HepG2 (cell line): ENCODE results near the gene WDR5B. TPM values are rescaled to one million over a fixed set of nuclear protein-coding genes. Genes with fewer than 3 reads are reported as not detected.

ENCODE experiments used
- MAFF ChIP-seq: IDR thresholded peaks from 2 replicates; pipeline ENCODE4 v1.6.1; 2011; ENCODE audit warnings: low read depth, low read length, improper control_type of control experiment
- REPIN1 ChIP-seq: sonication (generic); formaldehyde crosslinking; IDR thresholded peaks from 2 replicates; pipeline ENCODE4 v1.8.0; 2022; ENCODE audit warnings: missing genetic modification reagents, low read depth, mild to moderate bottlenecking, borderline replicate concordance
- ZMYM3 ChIP-seq: sonication (generic); formaldehyde crosslinking; IDR thresholded peaks from 2 replicates; pipeline ENCODE4 v1.5.1; 2020; ENCODE audit warnings: mild to moderate bottlenecking, missing genetic modification reagents
- ZSCAN25 ChIP-seq: sonication (generic); formaldehyde crosslinking; IDR thresholded peaks from 2 replicates; pipeline ENCODE4 v1.8.0; 2022; ENCODE audit warnings: mild to moderate bottlenecking, missing genetic modification reagents
- polyA plus RNA-seq, 8 experiments: library from polyadenylated mRNA; depleted of rRNA in 3 of 8; stranded (reverse) in 7 of 8; unstranded in 1 of 8; fragments of >200 nt; fragmentation: Illumina TruSeq in 4 of 8; extraction: Trizol in 4 of 8; gene quantifications; 2 replicates each; pipeline versions ENCODE4 v1.2.1 to v1.2.3, GENCODE V29; 2011 to 2016; ENCODE audit warnings: low read depth in 4 of 8, missing spikeins in 1 of 8, mixed read lengths in 1 of 8; ENCODE audit not compliant: insufficient read depth in 1 of 8
- total RNA-seq, 5 experiments: library from RNA; depleted of rRNA; stranded (reverse); fragments of >200 nt; fragmentation: Illumina TruSeq; extraction: Trizol; gene quantifications; 2 replicates each; pipeline ENCODE4 v1.2.3, GENCODE V29; 2016; ENCODE audit warnings: low read depth in 1 of 5
- TF ChIP-seq, protein P1 (sequence below), 2 experiments: fragments of 450-650 bp in 1 of 2; sonication (generic) in 1 of 2; formaldehyde crosslinking in 1 of 2; IDR thresholded peaks; 2 replicates each; pipeline versions ENCODE4 v1.6.1 to v1.8.0; 2016 to 2022; ENCODE audit warnings: antibody characterized with exemption in 1 of 2, mild to moderate bottlenecking in 1 of 2, missing genetic modification reagents in 1 of 2
- TF ChIP-seq, protein P2 (sequence below): sonication (generic); formaldehyde crosslinking; IDR thresholded peaks from 2 replicates; pipeline ENCODE4 v1.4.0; 2020; ENCODE audit warnings: missing genetic modification reagents
- TF ChIP-seq, protein P3 (sequence below): sonication (generic); formaldehyde crosslinking; IDR thresholded peaks from 2 replicates; pipeline ENCODE4 v1.5.1; 2020; ENCODE audit warnings: mild to moderate bottlenecking, missing genetic modification reagents, borderline replicate concordance

WDR5B gene
- total and polyA plus RNA-seq, 2 of the 13 experiments (the other 11 are each of a cell fraction or from before 2014, with no cell fraction given) = 2.5 to 3.6 TPM

GRCh38 chr3:122383771-122384697 lies 31.8 kb downstream of the WDR5B start, which contains the start of gene FAM162A (continued):
- TF ChIP-seq, protein P1, sequence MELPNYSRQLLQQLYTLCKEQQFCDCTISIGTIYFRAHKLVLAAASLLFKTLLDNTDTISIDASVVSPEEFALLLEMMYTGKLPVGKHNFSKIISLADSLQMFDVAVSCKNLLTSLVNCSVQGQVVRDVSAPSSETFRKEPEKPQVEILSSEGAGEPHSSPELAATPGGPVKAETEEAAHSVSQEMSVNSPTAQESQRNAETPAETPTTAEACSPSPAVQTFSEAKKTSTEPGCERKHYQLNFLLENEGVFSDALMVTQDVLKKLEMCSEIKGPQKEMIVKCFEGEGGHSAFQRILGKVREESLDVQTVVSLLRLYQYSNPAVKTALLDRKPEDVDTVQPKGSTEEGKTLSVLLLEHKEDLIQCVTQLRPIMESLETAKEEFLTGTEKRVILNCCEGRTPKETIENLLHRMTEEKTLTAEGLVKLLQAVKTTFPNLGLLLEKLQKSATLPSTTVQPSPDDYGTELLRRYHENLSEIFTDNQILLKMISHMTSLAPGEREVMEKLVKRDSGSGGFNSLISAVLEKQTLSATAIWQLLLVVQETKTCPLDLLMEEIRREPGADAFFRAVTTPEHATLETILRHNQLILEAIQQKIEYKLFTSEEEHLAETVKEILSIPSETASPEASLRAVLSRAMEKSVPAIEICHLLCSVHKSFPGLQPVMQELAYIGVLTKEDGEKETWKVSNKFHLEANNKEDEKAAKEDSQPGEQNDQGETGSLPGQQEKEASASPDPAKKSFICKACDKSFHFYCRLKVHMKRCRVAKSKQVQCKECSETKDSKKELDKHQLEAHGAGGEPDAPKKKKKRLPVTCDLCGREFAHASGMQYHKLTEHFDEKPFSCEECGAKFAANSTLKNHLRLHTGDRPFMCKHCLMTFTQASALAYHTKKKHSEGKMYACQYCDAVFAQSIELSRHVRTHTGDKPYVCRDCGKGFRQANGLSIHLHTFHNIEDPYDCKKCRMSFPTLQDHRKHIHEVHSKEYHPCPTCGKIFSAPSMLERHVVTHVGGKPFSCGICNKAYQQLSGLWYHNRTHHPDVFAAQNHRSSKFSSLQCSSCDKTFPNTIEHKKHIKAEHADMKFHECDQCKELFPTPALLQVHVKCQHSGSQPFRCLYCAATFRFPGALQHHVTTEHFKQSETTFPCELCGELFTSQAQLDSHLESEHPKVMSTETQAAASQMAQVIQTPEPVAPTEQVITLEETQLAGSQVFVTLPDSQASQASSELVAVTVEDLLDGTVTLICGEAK (IDR thresholded peaks at IDR 0.05) = no peak
- TF ChIP-seq, protein P1 (CRISPR knock-in tag; IDR thresholded peaks at IDR 0.05) = peak; percentile 72; the same call in 1 of the 2 replicates
- TF ChIP-seq, protein P2, sequence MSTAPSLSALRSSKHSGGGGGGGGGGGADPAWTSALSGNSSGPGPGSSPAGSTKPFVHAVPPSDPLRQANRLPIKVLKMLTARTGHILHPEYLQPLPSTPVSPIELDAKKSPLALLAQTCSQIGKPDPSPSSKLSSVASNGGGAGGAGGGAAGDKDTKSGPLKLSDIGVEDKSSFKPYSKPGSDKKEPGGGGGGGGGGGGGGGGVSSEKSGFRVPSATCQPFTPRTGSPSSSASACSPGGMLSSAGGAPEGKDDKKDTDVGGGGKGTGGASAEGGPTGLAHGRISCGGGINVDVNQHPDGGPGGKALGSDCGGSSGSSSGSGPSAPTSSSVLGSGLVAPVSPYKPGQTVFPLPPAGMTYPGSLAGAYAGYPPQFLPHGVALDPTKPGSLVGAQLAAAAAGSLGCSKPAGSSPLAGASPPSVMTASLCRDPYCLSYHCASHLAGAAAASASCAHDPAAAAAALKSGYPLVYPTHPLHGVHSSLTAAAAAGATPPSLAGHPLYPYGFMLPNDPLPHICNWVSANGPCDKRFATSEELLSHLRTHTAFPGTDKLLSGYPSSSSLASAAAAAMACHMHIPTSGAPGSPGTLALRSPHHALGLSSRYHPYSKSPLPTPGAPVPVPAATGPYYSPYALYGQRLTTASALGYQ (CRISPR knock-in tag) = no peak
- no peak for TF ChIP-seq MAFF
- TF ChIP-seq, protein P3, sequence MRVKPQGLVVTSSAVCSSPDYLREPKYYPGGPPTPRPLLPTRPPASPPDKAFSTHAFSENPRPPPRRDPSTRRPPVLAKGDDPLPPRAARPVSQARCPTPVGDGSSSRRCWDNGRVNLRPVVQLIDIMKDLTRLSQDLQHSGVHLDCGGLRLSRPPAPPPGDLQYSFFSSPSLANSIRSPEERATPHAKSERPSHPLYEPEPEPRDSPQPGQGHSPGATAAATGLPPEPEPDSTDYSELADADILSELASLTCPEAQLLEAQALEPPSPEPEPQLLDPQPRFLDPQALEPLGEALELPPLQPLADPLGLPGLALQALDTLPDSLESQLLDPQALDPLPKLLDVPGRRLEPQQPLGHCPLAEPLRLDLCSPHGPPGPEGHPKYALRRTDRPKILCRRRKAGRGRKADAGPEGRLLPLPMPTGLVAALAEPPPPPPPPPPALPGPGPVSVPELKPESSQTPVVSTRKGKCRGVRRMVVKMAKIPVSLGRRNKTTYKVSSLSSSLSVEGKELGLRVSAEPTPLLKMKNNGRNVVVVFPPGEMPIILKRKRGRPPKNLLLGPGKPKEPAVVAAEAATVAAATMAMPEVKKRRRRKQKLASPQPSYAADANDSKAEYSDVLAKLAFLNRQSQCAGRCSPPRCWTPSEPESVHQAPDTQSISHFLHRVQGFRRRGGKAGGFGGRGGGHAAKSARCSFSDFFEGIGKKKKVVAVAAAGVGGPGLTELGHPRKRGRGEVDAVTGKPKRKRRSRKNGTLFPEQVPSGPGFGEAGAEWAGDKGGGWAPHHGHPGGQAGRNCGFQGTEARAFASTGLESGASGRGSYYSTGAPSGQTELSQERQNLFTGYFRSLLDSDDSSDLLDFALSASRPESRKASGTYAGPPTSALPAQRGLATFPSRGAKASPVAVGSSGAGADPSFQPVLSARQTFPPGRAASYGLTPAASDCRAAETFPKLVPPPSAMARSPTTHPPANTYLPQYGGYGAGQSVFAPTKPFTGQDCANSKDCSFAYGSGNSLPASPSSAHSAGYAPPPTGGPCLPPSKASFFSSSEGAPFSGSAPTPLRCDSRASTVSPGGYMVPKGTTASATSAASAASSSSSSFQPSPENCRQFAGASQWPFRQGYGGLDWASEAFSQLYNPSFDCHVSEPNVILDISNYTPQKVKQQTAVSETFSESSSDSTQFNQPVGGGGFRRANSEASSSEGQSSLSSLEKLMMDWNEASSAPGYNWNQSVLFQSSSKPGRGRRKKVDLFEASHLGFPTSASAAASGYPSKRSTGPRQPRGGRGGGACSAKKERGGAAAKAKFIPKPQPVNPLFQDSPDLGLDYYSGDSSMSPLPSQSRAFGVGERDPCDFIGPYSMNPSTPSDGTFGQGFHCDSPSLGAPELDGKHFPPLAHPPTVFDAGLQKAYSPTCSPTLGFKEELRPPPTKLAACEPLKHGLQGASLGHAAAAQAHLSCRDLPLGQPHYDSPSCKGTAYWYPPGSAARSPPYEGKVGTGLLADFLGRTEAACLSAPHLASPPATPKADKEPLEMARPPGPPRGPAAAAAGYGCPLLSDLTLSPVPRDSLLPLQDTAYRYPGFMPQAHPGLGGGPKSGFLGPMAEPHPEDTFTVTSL (CRISPR knock-in tag) = peak; percentile 55; the same call in 1 of the 2 replicates
- peak; percentile 60; the same call in 1 of the 2 replicates for TF ChIP-seq ZSCAN25
- peak; percentile 95 for TF ChIP-seq REPIN1 (CRISPR knock-in tag)
- peak; percentile 73 for TF ChIP-seq ZMYM3
